Measurements from ENCODE around the gene ITLN1.

The ITLN1 gene

DNA sequence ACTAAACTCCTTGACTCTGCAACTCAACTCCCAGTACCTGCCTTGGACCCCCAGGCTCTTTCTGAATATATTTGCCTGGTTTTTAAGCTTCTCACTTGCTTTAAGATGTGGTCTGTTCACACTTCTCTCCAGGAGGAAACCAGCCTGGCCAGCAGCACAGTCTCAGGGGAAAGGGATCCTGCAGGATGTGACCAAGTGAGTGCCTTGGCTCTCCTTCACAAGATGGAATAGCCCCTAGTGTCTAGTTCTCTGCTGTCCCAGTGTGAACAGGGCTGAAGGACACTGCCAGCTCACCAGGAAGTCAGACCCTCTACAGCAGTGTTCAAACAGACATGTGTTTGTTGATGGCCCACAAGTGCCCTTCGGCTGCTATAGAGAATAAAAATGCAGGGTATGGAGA is 55.2 kb downstream of the ITLN1 start:
- Histone ChIP-seq H3K9me3 (ENCODE audit: low read depth, low read length) (no peaks in the 10 kb centered on the region), H3K9ac (ENCODE audit: insufficient read length) (no peak overlapping the region), H3K4me3 (no peak overlapping the region), H3K36me3 (ENCODE audit: insufficient read depth, low read length) (no peaks in the 10 kb centered on the region), H3K27ac (no peak overlapping the region)
- no peak for DNase-seq (ENCODE audit: low read depth, low spot score)
- TF ChIP-seq EZH2 (IDR thresholded peaks at IDR 0.05) (no peak), POLR2AphosphoS5 (IDR thresholded peaks at IDR 0.05; ENCODE audit: borderline replicate concordance, low read depth, low read length) (no peak), FOXP2 (optimal IDR thresholded peaks at IDR 0.05; ENCODE audit: control extremely low read depth, extremely low read length, insufficient read depth) (no peak)

GRCh38 chr1:160827418-160827817 is 57.6 kb downstream of the ITLN1 start:
- no peak for DNase-seq (ENCODE audit: low read depth, low spot score)
- H3K4me3 ChIP-seq = no peak overlapping the region
- TF ChIP-seq FOXP2 (optimal IDR thresholded peaks at IDR 0.05; ENCODE audit: control extremely low read depth, extremely low read length, insufficient read depth) = no peak
- no peak for TF ChIP-seq EZH2 (IDR thresholded peaks at IDR 0.05)
- TF ChIP-seq POLR2AphosphoS5 (IDR thresholded peaks at IDR 0.05; ENCODE audit: borderline replicate concordance, low read depth, low read length) = no peak
- H3K36me3 ChIP-seq (ENCODE audit: insufficient read depth, low read length) = no peaks in the 10 kb centered on the region
- no peak overlapping the region for H3K9ac ChIP-seq (ENCODE audit: insufficient read length)
- H3K27ac ChIP-seq = no peak overlapping the region
- H3K9me3 ChIP-seq (ENCODE audit: low read depth, low read length) = no peaks in the 10 kb centered on the region

GRCh38 chr1:160826546-160826945 is 58.4 kb downstream of the ITLN1 start:
- Histone ChIP-seq H3K27ac (no peak overlapping the region), H3K36me3 (ENCODE audit: insufficient read depth, low read length) (no peaks in the 10 kb centered on the region), H3K9me3 (ENCODE audit: low read depth, low read length) (no peaks in the 10 kb centered on the region), H3K4me3 (no peak overlapping the region), H3K9ac (ENCODE audit: insufficient read length) (no peak overlapping the region)
- DNase-seq (ENCODE audit: low read depth, low spot score) = no peak
- TF ChIP-seq FOXP2 (optimal IDR thresholded peaks at IDR 0.05; ENCODE audit: control extremely low read depth, extremely low read length, insufficient read depth) = no peak
- no peak for TF ChIP-seq POLR2AphosphoS5 (IDR thresholded peaks at IDR 0.05; ENCODE audit: borderline replicate concordance, low read depth, low read length)
- TF ChIP-seq EZH2 (IDR thresholded peaks at IDR 0.05) = no peak
